Mesendoderm (in vitro differentiated cells): Measurements from ENCODE around the gene NPDC1.
A peak's percentile ranks its signal among the peaks of the same experiment; 100 is the strongest.

Source experiments
- DNase-seq: peaks from one replicate; pipeline ENCODE4 v3.0.0; 2013
- H2AK5ac ChIP-seq: 2 replicates; pipeline ENCODE4 v1.6.1; 2013; ENCODE audit warnings: low read length, inconsistent platforms
- H2BK120ac ChIP-seq: 2 replicates; pipeline ENCODE4 v1.6.1; 2013; ENCODE audit warnings: low read depth, mild to moderate bottlenecking, low read length, moderate library complexity, mixed read lengths
- H2BK15ac ChIP-seq: replicated peaks from 2 replicates; pipeline ENCODE4 v1.6.1; 2013; ENCODE audit warnings: low read depth, mild to moderate bottlenecking, moderate library complexity
- H2BK5ac ChIP-seq: 2 replicates; pipeline ENCODE4 v1.6.1; 2013; ENCODE audit warnings: low read length, inconsistent platforms
- H3K18ac ChIP-seq: 2 replicates; pipeline ENCODE4 v1.6.1; 2013; ENCODE audit warnings: mild to moderate bottlenecking, low read length, mixed read lengths
- H3K23ac ChIP-seq: one replicate; pipeline ENCODE4 v1.6.1; 2013; ENCODE audit warnings: low read length
- H3K27ac ChIP-seq: 2 replicates; pipeline ENCODE4 v1.5.1; 2013; ENCODE audit warnings: low read depth, mild to moderate bottlenecking, inconsistent platforms, low read length, moderate library complexity
- H3K27me3 ChIP-seq: 2 replicates; pipeline ENCODE4 v1.6.1; 2013; ENCODE audit warnings: low read length, control low read depth, mild to moderate bottlenecking, inconsistent platforms; ENCODE audit not compliant: insufficient read depth, poor library complexity
- H3K36me3 ChIP-seq: 2 replicates; pipeline ENCODE4 v1.6.1; 2013; ENCODE audit warnings: low read length, inconsistent platforms; ENCODE audit not compliant: control insufficient read depth, insufficient read depth
- H3K4ac ChIP-seq: one replicate; pipeline ENCODE4 v1.6.1; 2013; ENCODE audit warnings: low read depth, mild to moderate bottlenecking, low read length, moderate library complexity
- H3K4me1 ChIP-seq: 2 replicates; pipeline ENCODE4 v1.6.1; 2013; ENCODE audit warnings: low read depth, low read length, inconsistent platforms; ENCODE audit not compliant: control insufficient read depth
- H3K4me2 ChIP-seq: 2 replicates; pipeline ENCODE4 v1.6.1; 2013; ENCODE audit warnings: low read length
- H3K4me3 ChIP-seq: 2 replicates; pipeline ENCODE4 v1.5.1; 2013; ENCODE audit warnings: mild to moderate bottlenecking, low read length
- H3K56ac ChIP-seq: one replicate; pipeline ENCODE4 v1.6.1; 2013; ENCODE audit warnings: low read length
- H3K79me1 ChIP-seq: 2 replicates; pipeline ENCODE4 v1.6.1; 2013; ENCODE audit warnings: low read length, inconsistent platforms
- H3K79me2 ChIP-seq: 2 replicates; pipeline ENCODE4 v1.6.1; 2013; ENCODE audit warnings: mild to moderate bottlenecking, low read length; ENCODE audit not compliant: control insufficient read depth, insufficient read depth
- H3K9ac ChIP-seq: 2 replicates; pipeline ENCODE4 v1.6.1; 2013; ENCODE audit warnings: low read length, inconsistent platforms
- H4K5ac ChIP-seq: one replicate; pipeline ENCODE4 v1.6.1; 2013; ENCODE audit warnings: low read length
- H4K8ac ChIP-seq: one replicate; pipeline ENCODE4 v1.6.1; 2013; ENCODE audit warnings: low read depth, mild to moderate bottlenecking, control low read depth, low read length, moderate library complexity
- WGBS: extraction: QIAGEN DNeasy Blood & Tissue Kit; methylation state at CpG from one replicate; pipeline ENCODE4 v1.1.7; 2013; ENCODE audit warnings: low lambda C conversion rate, missing lambda C conversion rate; ENCODE audit not compliant: insufficient coverage; ENCODE audit errors: extremely low coverage; 5-methylcytosine and 5-hydroxymethylcytosine counted together

Gene NPDC1

DNA sequence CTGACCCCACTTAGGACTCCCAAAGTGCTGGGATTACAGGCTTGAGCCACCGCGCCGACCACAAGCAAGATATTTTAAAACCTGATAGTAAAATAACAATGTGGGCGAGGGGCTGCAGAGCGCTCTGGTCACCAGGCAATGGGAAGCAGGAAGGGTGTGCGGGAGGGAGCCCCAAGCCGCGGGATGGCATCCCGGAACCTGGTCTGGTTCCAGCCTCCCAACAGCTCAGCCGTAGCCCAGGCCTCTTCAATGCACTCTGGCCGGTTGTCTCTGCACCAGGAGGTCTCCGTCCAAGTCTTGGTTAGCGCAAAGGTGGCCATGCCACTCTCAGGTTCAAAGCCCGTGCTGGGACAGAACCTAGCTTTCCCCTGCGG is 30.6 kb upstream of the NPDC1 start:
- H2BK5ac ChIP-seq: no peak overlapping the region
- H3K4ac ChIP-seq: no peak overlapping the region
- no peaks in the 10 kb centered on the region for H3K79me2 ChIP-seq
- H2AK5ac ChIP-seq: no peak overlapping the region
- no peaks in the 10 kb centered on the region for H3K36me3 ChIP-seq
- no peak overlapping the region for H2BK15ac ChIP-seq
- WGBS: no CpG with 5 or more reads among the region's 15 CpGs
- H3K56ac ChIP-seq: peak overlapping the region; percentile 50
- H3K9ac ChIP-seq: peak overlapping the region; percentile 34
- no peak overlapping the region for H2BK120ac ChIP-seq
- H3K79me1 ChIP-seq: no peaks in the 10 kb centered on the region
- no peak overlapping the region for H3K23ac ChIP-seq
- no peak overlapping the region for H4K5ac ChIP-seq
- no peak overlapping the region for H3K18ac ChIP-seq
- no peak overlapping the region for H3K27ac ChIP-seq
- H3K4me2 ChIP-seq: peak overlapping the region; percentile 34
- no peak overlapping the region for H4K8ac ChIP-seq
- H3K4me1 ChIP-seq: no peaks in the 10 kb centered on the region
- no peak overlapping the region for H3K4me3 ChIP-seq
- no peak for DNase-seq
- peaks cover 9% of the 10 kb centered on the region for H3K27me3 ChIP-seq

DNA sequence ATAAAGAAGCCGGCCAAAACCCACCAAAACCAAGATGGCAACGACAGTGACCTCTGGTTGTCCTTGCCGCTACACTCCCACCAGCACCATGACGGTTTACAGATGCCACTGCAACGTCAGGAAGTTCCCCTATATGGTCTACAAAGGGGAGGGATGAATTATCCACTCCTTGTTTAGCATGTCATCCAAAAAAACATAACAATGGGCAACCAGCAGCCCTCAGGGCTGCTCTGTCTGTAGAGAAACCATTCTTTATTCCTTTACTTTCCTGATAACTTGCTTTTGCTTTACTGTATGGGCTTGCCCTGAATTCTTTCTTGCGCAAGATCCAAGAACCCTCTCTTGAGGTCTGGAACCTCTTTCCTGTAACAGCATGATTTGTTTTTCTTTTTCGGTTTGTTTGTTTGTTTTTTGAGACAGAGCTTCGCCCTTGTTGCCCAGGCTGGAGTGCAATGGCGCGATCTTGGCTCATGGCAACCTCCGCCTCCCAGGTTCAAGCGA is 29.3 kb upstream of the NPDC1 start:
- Histone ChIP-seq H3K4me1 (no peaks in the 10 kb centered on the region), H3K4me3 (no peak overlapping the region), H3K27ac (no peak overlapping the region), H3K18ac (no peak overlapping the region), H3K27me3 (peaks cover 9% of the 10 kb centered on the region), H3K9ac (no peak overlapping the region), H3K4me2 (no peak overlapping the region), H4K8ac (no peak overlapping the region), H3K36me3 (no peaks in the 10 kb centered on the region), H3K56ac (no peak overlapping the region), H3K4ac (no peak overlapping the region), H2BK120ac (no peak overlapping the region), H2AK5ac (no peak overlapping the region), H3K23ac (no peak overlapping the region), H4K5ac (no peak overlapping the region), H3K79me2 (no peaks in the 10 kb centered on the region), H3K79me1 (no peaks in the 10 kb centered on the region), H2BK15ac (no peak overlapping the region), H2BK5ac (no peak overlapping the region)
- no CpG with 5 or more reads among the region's 12 CpGs for WGBS
- no peak for DNase-seq

DNA sequence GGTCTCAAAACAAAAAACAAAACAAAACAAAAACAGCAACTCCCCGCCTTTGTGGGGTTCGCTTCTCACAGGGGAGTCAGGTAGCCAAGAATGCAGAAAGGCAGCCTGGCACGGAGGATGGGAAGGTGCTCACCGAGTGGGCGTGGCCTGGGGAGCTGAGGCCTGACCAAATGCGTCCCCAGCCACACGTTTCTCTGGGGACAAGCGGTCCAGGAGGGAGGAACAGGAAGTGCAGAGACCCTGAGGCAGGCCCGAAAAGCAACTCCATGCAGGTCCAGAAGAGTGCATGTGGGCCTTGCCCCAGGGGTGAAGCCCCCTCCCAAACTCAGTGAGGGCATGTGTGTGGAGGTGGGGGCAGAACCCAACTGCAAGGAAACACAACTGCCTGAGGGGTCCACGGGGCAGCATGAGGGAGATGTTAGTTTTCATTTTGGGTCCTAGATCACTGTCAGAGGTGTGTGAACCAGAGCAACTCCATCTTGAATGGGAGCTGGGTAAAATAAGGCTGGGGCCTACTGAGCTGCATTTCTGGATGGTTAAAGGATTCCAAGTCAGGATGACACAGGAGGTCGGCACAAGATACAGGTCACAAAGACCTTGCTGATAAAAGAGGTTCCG is 28.8 kb upstream of the NPDC1 start:
- Histone ChIP-seq H2BK15ac (no peak overlapping the region), H3K23ac (no peak overlapping the region), H3K4me2 (no peak overlapping the region), H3K4me3 (no peak overlapping the region), H3K79me2 (no peaks in the 10 kb centered on the region), H3K4me1 (no peaks in the 10 kb centered on the region), H3K27ac (no peak overlapping the region), H3K36me3 (no peaks in the 10 kb centered on the region), H4K8ac (no peak overlapping the region), H4K5ac (no peak overlapping the region), H3K56ac (no peak overlapping the region), H3K4ac (no peak overlapping the region), H3K9ac (no peak overlapping the region), H3K27me3 (peaks cover 9% of the 10 kb centered on the region), H2AK5ac (no peak overlapping the region), H2BK5ac (no peak overlapping the region), H3K79me1 (no peaks in the 10 kb centered on the region), H2BK120ac (no peak overlapping the region), H3K18ac (no peak overlapping the region)
- no peak for DNase-seq
- WGBS: no CpG with 5 or more reads among the region's 12 CpGs

DNA sequence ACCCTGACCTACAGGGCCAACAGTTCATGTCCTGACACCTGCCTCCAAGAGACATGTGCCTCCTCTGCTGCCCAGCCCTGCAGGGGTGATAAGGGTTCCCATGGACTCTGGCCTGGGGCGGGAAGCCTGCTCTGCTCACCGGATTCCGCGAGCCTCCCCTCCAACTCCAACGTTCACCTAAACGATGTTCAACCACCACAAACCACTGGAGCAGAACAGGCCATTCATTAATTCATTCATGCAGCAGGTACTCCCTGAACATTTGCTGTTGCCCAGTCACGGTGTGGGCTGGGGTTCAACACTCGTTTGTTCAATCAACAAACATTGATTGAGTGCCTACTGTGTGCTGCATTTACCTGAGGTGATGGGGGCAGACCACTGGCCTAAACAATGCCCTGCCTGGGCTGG is 28.0 kb upstream of the NPDC1 start:
- no peak overlapping the region for H3K56ac ChIP-seq
- H2BK120ac ChIP-seq: no peak overlapping the region
- no peaks in the 10 kb centered on the region for H3K4me1 ChIP-seq
- H3K4me2 ChIP-seq: no peak overlapping the region
- WGBS: no CpG with 5 or more reads among the region's 8 CpGs
- H4K8ac ChIP-seq: no peak overlapping the region
- peaks cover 9% of the 10 kb centered on the region for H3K27me3 ChIP-seq
- H3K79me2 ChIP-seq: no peaks in the 10 kb centered on the region
- no peak for DNase-seq
- no peak overlapping the region for H3K23ac ChIP-seq
- H3K9ac ChIP-seq: no peak overlapping the region
- H3K4me3 ChIP-seq: no peak overlapping the region
- no peaks in the 10 kb centered on the region for H3K36me3 ChIP-seq
- H2BK5ac ChIP-seq: no peak overlapping the region
- no peak overlapping the region for H3K4ac ChIP-seq
- no peak overlapping the region for H3K27ac ChIP-seq
- peaks cover 2% of the 10 kb centered on the region for H3K79me1 ChIP-seq
- H4K5ac ChIP-seq: no peak overlapping the region
- H3K18ac ChIP-seq: no peak overlapping the region
- no peak overlapping the region for H2BK15ac ChIP-seq
- H2AK5ac ChIP-seq: no peak overlapping the region

DNA sequence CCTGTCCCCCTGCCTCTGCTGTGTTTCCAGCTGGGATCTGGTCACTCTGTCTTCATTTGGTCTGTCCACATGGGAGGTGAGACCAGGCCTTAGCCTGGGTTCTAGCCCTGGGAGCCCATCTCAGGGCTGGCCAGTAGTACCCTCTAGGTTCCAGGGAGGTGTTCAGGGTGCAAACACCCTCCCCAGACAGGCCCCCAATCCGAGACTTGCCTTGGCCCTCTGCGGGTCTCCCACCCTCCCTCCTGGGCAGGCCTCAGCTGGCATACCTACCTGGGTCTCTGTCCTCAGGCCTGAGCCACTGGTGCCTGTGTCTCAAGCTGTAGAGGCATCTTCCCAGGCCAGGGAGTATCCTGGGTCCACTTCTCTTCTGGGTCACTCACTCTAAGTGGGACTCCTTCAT is 25.3 kb upstream of the NPDC1 start:
- H2BK15ac ChIP-seq: no peak overlapping the region
- H4K8ac ChIP-seq: no peak overlapping the region
- no CpG with 5 or more reads among the region's 2 CpGs for WGBS
- peak overlapping the region; percentile 47 for H3K9ac ChIP-seq
- H3K27ac ChIP-seq: no peak overlapping the region
- H3K27me3 ChIP-seq: no peaks in the 10 kb centered on the region
- H3K79me2 ChIP-seq: no peaks in the 10 kb centered on the region
- no peak for DNase-seq
- no peak overlapping the region for H3K4me3 ChIP-seq
- H3K18ac ChIP-seq: no peak overlapping the region
- H2BK5ac ChIP-seq: no peak overlapping the region
- no peak overlapping the region for H3K4me2 ChIP-seq
- H3K79me1 ChIP-seq: peaks cover 2% of the 10 kb centered on the region
- no peak overlapping the region for H3K23ac ChIP-seq
- no peaks in the 10 kb centered on the region for H3K36me3 ChIP-seq
- H3K56ac ChIP-seq: peak overlapping the region; percentile 59
- no peak overlapping the region for H3K4ac ChIP-seq
- H2BK120ac ChIP-seq: no peak overlapping the region
- no peaks in the 10 kb centered on the region for H3K4me1 ChIP-seq
- no peak overlapping the region for H2AK5ac ChIP-seq
- no peak overlapping the region for H4K5ac ChIP-seq

DNA sequence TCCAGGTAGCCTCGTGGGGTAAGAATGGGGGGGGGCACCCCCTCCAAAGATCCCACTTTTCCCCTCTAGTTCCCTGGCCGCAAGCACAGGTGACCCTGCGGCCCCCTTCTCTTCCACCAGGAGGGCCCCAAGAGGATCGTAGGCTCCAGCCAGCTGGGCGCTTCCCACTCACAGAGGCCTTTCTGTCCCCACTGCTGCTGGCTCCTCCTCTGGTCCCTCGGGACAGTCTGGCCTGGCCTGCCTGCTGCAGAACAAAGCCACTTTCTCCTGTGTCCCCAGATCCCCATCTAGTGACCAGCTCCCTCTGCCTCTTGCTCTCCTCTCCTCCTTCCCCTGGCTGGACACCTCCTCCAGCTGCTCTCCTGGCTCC is 24.9 kb upstream of the NPDC1 start:
- Histone ChIP-seq H3K79me1 (peaks cover 2% of the 10 kb centered on the region), H2BK5ac (no peak overlapping the region), H3K27ac (no peak overlapping the region), H3K18ac (peak overlapping the region; percentile 22), H3K56ac (peak overlapping the region; percentile 59), H3K4me1 (no peaks in the 10 kb centered on the region), H4K8ac (peak overlapping the region; percentile 41), H3K27me3 (no peaks in the 10 kb centered on the region), H3K79me2 (no peaks in the 10 kb centered on the region), H3K9ac (peak overlapping the region; percentile 47), H2BK15ac (no peak overlapping the region), H3K4me2 (peak overlapping the region; percentile 21), H3K23ac (no peak overlapping the region), H4K5ac (no peak overlapping the region), H2AK5ac (no peak overlapping the region), H3K36me3 (no peaks in the 10 kb centered on the region), H3K4ac (no peak overlapping the region), H3K4me3 (no peak overlapping the region), H2BK120ac (no peak overlapping the region)
- DNase-seq: no peak
- no CpG with 5 or more reads among the region's 6 CpGs for WGBS
